AG04449 (cell line): Measurements from ENCODE around the gene MICAL3.
"Not testable (repeated sequence)": the region's sequence is repeated elsewhere in the genome, so short reads cannot be mapped to it uniquely, and the experiment has no call there.

Source experiments
- CTCF ChIA-PET: fragments of 350-600 bp; formaldehyde crosslinking; extraction: SDS; loops from one replicate; lab custom pipeline; 2021; ENCODE audit warnings: antibody characterized with exemption; lab: Yijun Ruan, JAX
- POLR2A ChIA-PET: fragments of 400-600, 350-600 bp; formaldehyde crosslinking; extraction: SDS; loops from one replicate; lab custom pipeline; 2020; ENCODE audit warnings: antibody characterized with exemption, inconsistent platforms; lab: Yijun Ruan, JAX
- DNase-seq: peaks from one replicate; pipeline ENCODE4 v3.0.0-alpha.2; 2010; ENCODE audit warnings: low read depth, low spot score
- H3K4me3 ChIP-seq: 2 replicates; pipeline ENCODE4 v1.5.1; 2011; ENCODE audit warnings: low read depth, mild to moderate bottlenecking, control low read depth, low read length
- TF ChIP-seq, protein P1 (sequence below): IDR thresholded peaks from one replicate; pipeline ENCODE4 v1.5.1; 2011; ENCODE audit warnings: mild to moderate bottlenecking, moderate library complexity, low read length, control low read depth, inconsistent platforms; ENCODE audit not compliant: insufficient read depth; ENCODE audit errors: missing control alignments

MICAL3 gene

GRCh38 chr22:18021431-18021830 is 2.9 kb downstream of the MICAL3 start:
- DNase-seq = no peak
- ChIA-PET CTCF (interaction anchor here (0.9 to 5.0 kb wide), 2 partner anchors 12 to 54 kb away, joined by 3 to 41 read pairs; no protein-coding TSS in a partner anchor), POLR2A (no interaction called here)
- H3K4me3 ChIP-seq = no peak overlapping the region
- TF ChIP-seq, protein P1, sequence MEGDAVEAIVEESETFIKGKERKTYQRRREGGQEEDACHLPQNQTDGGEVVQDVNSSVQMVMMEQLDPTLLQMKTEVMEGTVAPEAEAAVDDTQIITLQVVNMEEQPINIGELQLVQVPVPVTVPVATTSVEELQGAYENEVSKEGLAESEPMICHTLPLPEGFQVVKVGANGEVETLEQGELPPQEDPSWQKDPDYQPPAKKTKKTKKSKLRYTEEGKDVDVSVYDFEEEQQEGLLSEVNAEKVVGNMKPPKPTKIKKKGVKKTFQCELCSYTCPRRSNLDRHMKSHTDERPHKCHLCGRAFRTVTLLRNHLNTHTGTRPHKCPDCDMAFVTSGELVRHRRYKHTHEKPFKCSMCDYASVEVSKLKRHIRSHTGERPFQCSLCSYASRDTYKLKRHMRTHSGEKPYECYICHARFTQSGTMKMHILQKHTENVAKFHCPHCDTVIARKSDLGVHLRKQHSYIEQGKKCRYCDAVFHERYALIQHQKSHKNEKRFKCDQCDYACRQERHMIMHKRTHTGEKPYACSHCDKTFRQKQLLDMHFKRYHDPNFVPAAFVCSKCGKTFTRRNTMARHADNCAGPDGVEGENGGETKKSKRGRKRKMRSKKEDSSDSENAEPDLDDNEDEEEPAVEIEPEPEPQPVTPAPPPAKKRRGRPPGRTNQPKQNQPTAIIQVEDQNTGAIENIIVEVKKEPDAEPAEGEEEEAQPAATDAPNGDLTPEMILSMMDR = no peak

GRCh38 chr22:18020743-18021142 is 3.6 kb downstream of the MICAL3 start:
- POLR2A ChIA-PET, H3K4me3 ChIP-seq, DNase-seq: not testable (repeated sequence)
- CTCF ChIA-PET = interaction anchor here (0.7 kb wide), 1 partner anchor 21 kb away, joined by 3 read pairs; no protein-coding TSS in a partner anchor

DNA sequence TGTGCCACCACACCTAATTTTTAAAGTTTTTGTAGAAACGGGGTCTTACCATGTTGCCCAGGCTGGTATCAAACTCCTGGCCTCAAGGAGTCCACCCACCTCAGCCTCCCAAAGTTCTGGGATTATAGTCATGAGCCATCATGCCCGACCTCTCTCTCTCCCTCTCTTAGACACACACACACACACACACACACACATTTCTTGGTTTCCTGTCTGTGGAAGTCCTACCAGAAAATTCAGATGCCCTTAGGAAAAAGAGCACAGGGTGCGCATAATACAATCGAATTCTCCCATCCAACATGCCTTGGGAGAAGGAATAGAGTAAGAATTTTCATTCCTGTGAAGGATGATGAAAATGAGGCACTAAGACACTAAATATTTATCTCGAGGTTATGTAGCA is 10.4 kb downstream of the MICAL3 start:
- ChIA-PET CTCF (interaction anchor here (1.4 to 2.4 kb wide), 2 partner anchors 9 to 184 kb away, joined by 5 to 6 read pairs; no protein-coding TSS in a partner anchor), POLR2A (no interaction called here)
- no peak overlapping the region for H3K4me3 ChIP-seq
- TF ChIP-seq, protein P1 = no peak
- DNase-seq = no peak

DNA sequence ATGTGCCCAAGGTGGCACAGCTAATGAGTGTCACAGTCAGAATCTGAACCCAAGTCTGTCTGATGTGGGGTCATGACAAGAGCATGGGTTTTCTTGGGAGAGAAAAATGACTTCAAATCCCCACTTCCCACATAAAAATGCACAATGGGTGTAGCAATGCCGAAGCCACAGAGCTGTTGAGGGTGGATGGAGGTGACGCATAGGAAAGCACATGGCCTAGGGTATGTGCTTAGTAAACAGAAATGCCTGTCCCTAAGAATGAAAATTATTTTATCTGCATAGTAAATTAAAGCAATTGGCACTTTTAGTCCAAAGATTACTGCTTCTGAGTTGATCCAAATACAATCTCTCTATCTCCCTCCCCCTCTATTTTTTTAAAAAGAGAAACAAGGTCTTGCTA is 10.9 kb downstream of the MICAL3 start:
- TF ChIP-seq, protein P1 = no peak
- CTCF ChIA-PET = interaction anchor here (1.4 to 4.0 kb wide), 4 partner anchors 10 to 183 kb away, joined by 5 to 18 read pairs (median 8); no protein-coding TSS in a partner anchor
- POLR2A ChIA-PET = no interaction called here
- no peak for DNase-seq
- no peak overlapping the region for H3K4me3 ChIP-seq

- no peak for DNase-seq
- H3K4me3 ChIP-seq = no peak overlapping the region
- ChIA-PET CTCF (interaction anchor here (0.7 to 4.0 kb wide), 9 partner anchors 10 to 184 kb away, joined by 3 to 18 read pairs (median 6); no protein-coding TSS in a partner anchor), POLR2A (no interaction called here)
- TF ChIP-seq, protein P1 = no peak
Observed at GRCh38 chr22:18012531-18012930, 11.8 kb downstream of the MICAL3 start.

DNA sequence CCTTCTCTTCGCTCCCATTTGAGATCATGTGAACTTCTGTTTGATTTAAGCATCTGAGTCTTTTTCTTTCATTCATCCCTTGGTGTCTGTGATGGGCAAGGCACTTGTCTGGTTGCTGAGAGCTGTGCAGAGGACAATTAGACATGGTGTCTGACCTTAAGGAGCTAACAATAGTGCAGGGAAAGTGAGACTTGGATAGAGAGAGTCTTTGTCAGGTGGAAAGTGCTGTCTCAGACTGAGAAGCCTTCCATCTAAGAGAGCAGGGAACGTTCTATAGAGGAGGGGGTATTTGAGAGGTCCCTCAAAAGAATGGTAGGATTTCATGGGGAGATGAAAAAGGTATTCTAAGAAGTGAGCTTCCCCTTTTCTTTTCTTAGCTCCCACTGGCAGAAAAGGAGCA is 14.1 kb downstream of the MICAL3 start:
- TF ChIP-seq, protein P1 = no peak
- ChIA-PET CTCF (interaction anchor here (3.1 to 4.0 kb wide), 2 partner anchors 9 to 13 kb away, joined by 11 to 18 read pairs; no protein-coding TSS in a partner anchor), POLR2A (no interaction called here)
- no peak for DNase-seq
- H3K4me3 ChIP-seq = no peak overlapping the region

GRCh38 chr22:18008136-18008535 is 16.2 kb downstream of the MICAL3 start:
- DNase-seq = no peak
- TF ChIP-seq, protein P1 = no peak
- ChIA-PET POLR2A (no interaction called here), CTCF (interaction anchor here (0.8 to 1.5 kb wide), 3 partner anchors 16 to 68 kb away, joined by 3 to 5 read pairs (median 4); partner anchors contain the start of gene MICAL3)
- H3K4me3 ChIP-seq = no peak overlapping the region
